Measurements from ENCODE around the gene IFI27L1.

IFI27L1 gene

GRCh38 chr14:94119071-94119470 is 38.0 kb downstream of the IFI27L1 start:
- H3K4me3 ChIP-seq (replicated peaks; ENCODE audit: low read depth, low read length): no peak overlapping the region
- no peak for DNase-seq (ENCODE audit: low read depth)
- TF ChIP-seq, protein P1, sequence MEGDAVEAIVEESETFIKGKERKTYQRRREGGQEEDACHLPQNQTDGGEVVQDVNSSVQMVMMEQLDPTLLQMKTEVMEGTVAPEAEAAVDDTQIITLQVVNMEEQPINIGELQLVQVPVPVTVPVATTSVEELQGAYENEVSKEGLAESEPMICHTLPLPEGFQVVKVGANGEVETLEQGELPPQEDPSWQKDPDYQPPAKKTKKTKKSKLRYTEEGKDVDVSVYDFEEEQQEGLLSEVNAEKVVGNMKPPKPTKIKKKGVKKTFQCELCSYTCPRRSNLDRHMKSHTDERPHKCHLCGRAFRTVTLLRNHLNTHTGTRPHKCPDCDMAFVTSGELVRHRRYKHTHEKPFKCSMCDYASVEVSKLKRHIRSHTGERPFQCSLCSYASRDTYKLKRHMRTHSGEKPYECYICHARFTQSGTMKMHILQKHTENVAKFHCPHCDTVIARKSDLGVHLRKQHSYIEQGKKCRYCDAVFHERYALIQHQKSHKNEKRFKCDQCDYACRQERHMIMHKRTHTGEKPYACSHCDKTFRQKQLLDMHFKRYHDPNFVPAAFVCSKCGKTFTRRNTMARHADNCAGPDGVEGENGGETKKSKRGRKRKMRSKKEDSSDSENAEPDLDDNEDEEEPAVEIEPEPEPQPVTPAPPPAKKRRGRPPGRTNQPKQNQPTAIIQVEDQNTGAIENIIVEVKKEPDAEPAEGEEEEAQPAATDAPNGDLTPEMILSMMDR (IDR thresholded peaks at IDR 0.05; ENCODE audit: low read length, missing control alignments): no peak

- no peak overlapping the region for H3K4me3 ChIP-seq (replicated peaks; ENCODE audit: low read depth, low read length)
- TF ChIP-seq, protein P1 (IDR thresholded peaks at IDR 0.05; ENCODE audit: low read length, missing control alignments): no peak
Observed at GRCh38 chr14:94120667-94121340, 39.7 kb downstream of the IFI27L1 start.

DNA sequence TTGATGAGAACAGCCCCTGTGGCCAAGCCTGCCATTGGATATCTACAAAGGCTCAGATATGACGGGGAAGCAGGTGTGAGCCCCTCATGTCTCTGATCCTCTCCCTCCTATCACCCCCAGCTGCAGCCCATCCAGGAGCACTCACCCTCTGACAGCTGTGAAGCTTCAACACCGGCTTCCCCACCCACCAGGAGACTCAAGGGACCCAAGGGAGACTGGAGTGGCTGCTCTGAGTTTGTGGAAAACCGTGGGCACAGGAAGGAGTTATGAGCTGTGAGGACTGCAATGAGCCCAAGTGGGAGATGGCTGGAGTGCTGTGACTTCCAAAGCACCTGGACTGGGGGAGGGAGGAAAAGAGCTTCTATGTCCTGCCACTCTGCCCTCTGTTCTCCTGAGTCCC is 40.4 kb downstream of the IFI27L1 start:
- DNase-seq (ENCODE audit: low read depth): no peak
- TF ChIP-seq, protein P1 (IDR thresholded peaks at IDR 0.05; ENCODE audit: low read length, missing control alignments): no peak
- no peak overlapping the region for H3K4me3 ChIP-seq (replicated peaks; ENCODE audit: low read depth, low read length)

More at GRCh38 chr14:94120667-94121340, 39.7 kb downstream of the IFI27L1 start:
- DNase-seq (ENCODE audit: low read depth): peak; percentile 43

- H3K4me3 ChIP-seq (replicated peaks; ENCODE audit: low read depth, low read length): no peak overlapping the region
- TF ChIP-seq, protein P1 (IDR thresholded peaks at IDR 0.05; ENCODE audit: low read length, missing control alignments): no peak
- DNase-seq (ENCODE audit: low read depth): no peak
Observed at GRCh38 chr14:94122438-94122837, 41.3 kb downstream of the IFI27L1 start.

DNA sequence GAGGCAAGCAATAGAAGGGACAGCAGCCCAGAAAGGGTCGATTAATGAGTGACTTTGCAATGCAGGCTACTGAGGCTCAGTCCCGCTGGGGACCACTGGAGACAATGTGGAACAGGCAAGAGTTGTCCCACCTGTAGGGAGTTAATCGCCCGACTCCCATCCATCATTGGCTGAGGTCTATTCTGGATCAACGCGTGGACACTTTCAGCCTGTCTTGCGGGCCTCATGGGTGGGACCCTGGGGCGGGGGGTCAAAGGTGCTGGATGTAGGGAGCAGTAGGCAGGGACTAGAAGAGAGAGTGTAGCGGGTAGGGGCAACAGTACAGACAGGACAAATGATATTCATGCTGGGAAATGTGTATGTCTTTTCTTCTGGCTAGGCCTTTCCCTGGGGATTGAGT is 42.2 kb downstream of the IFI27L1 start:
- DNase-seq (ENCODE audit: low read depth): no peak
- no peak overlapping the region for H3K4me3 ChIP-seq (replicated peaks; ENCODE audit: low read depth, low read length)
- TF ChIP-seq, protein P1 (IDR thresholded peaks at IDR 0.05; ENCODE audit: low read length, missing control alignments): no peak

GRCh38 chr14:94123868-94124267 is 42.8 kb downstream of the IFI27L1 start:
- TF ChIP-seq, protein P1 (IDR thresholded peaks at IDR 0.05; ENCODE audit: low read length, missing control alignments): no peak
- no peak overlapping the region for H3K4me3 ChIP-seq (replicated peaks; ENCODE audit: low read depth, low read length)
- no peak for DNase-seq (ENCODE audit: low read depth)

Measured in fibroblast of pulmonary artery (primary cell).